ENCODE data around the gene HAL.

DNA sequence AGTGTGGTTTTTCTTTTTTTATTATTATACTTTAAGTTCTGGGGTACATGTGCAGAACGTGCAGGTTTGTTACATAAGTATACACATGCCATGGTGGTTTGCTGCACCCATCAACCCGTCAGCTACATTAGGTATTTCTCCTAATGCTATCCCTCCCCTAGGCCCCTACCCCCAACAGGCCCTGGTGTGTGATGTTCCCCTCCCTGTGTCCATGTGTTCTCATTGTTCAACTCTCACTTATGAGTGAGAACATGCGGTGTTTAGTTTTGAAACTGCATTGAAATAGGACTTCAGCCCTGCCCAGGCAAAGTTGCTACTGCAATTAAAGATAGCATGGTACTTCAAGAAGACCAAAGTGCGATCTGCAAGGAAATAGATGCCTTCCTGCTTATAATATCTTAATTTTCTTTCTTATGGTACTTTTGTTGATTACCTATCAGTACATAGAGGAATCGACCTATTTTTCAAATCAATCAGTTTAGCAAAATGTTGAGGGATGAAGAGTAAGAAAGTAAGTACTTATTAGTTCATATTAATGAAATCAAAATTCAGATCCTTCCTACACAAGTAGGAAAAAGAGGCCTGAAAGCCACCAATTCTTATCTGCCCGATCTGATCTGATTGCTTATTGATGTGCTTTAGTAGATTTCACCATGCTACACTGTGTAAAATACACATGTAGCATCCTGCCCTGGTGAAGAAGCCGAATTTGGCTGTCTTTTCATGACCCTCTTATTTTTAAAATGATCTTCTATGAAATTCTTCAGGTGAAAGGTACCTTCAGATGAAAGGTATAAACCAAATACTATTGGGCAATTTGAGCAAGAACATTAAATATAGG, 37.6 kb upstream of the HAL start:
- TF ChIP-seq, protein P1, sequence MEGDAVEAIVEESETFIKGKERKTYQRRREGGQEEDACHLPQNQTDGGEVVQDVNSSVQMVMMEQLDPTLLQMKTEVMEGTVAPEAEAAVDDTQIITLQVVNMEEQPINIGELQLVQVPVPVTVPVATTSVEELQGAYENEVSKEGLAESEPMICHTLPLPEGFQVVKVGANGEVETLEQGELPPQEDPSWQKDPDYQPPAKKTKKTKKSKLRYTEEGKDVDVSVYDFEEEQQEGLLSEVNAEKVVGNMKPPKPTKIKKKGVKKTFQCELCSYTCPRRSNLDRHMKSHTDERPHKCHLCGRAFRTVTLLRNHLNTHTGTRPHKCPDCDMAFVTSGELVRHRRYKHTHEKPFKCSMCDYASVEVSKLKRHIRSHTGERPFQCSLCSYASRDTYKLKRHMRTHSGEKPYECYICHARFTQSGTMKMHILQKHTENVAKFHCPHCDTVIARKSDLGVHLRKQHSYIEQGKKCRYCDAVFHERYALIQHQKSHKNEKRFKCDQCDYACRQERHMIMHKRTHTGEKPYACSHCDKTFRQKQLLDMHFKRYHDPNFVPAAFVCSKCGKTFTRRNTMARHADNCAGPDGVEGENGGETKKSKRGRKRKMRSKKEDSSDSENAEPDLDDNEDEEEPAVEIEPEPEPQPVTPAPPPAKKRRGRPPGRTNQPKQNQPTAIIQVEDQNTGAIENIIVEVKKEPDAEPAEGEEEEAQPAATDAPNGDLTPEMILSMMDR (conservative IDR thresholded peaks at IDR 0.05; ENCODE audit: low read depth, low read length) = no peak
- no peak for TF ChIP-seq POLR2A (IDR thresholded peaks at IDR 0.05; ENCODE audit: low read depth, low read length)
